ENCODE measurements around the gene NCAPD2.
A peak's percentile ranks its signal among the peaks of the same experiment; 100 is the strongest.
"Not testable (repeated sequence)": the region's sequence is repeated elsewhere in the genome, so short reads cannot be mapped to it uniquely, and the experiment has no call there.

NCAPD2 gene

GRCh38 chr12:6463858-6464257 is 30.0 kb upstream of the NCAPD2 start:
- no peak for DNase-seq

GRCh38 chr12:6464531-6464930 is 29.4 kb upstream of the NCAPD2 start:
- DNase-seq, result no peak

GRCh38 chr12:6465467-6466183 is 28.3 kb upstream of the NCAPD2 start:
- DNase-seq, result no peak

GRCh38 chr12:6466184-6466573 is 27.7 kb upstream of the NCAPD2 start:
- no peak for DNase-seq

GRCh38 chr12:6466751-6467150 is 27.2 kb upstream of the NCAPD2 start:
- not testable (repeated sequence) for DNase-seq

- DNase-seq, result not testable (repeated sequence)
Measured at GRCh38 chr12:6467571-6468282, 26.2 kb upstream of the NCAPD2 start.

GRCh38 chr12:6468283-6468575 is 25.7 kb upstream of the NCAPD2 start:
- DNase-seq, result no peak

GRCh38 chr12:6469092-6469491 is 24.8 kb upstream of the NCAPD2 start:
- no peak for DNase-seq

- no peak for DNase-seq
Measured at GRCh38 chr12:6469609-6470374, 24.1 kb upstream of the NCAPD2 start.

- peak; percentile 42 to 66 for DNase-seq
Measured at GRCh38 chr12:6470375-6471163, 23.3 kb upstream of the NCAPD2 start, which contains the start of gene VAMP1. Gene VAMP1 (minus strand): TSS chr12:6470677. CDS start chr12:6470531, 146 bp downstream.

GRCh38 chr12:6471989-6472360 is 21.9 kb upstream of the NCAPD2 start:
- no peak for DNase-seq

GRCh38 chr12:6472491-6472890 is 21.4 kb upstream of the NCAPD2 start:
- no peak for DNase-seq

GRCh38 chr12:6475233-6475975 is 18.5 kb upstream of the NCAPD2 start:
- DNase-seq, result not testable (repeated sequence)

GRCh38 chr12:6476489-6476888 is 17.4 kb upstream of the NCAPD2 start:
- DNase-seq, result no peak

- not testable (repeated sequence) for DNase-seq
Measured at GRCh38 chr12:6477601-6478377, 16.1 kb upstream of the NCAPD2 start.

GRCh38 chr12:6478416-6478815 is 15.5 kb upstream of the NCAPD2 start:
- DNase-seq, result no peak

- DNase-seq, result no peak
Measured at GRCh38 chr12:6488240-6488639, 5.7 kb upstream of the NCAPD2 start.

- no peak for DNase-seq
Measured at GRCh38 chr12:6489449-6489848, 4.5 kb upstream of the NCAPD2 start.

GRCh38 chr12:6490673-6491072 is 3.2 kb upstream of the NCAPD2 start:
- DNase-seq, result not testable (repeated sequence)

- DNase-seq, result peak; percentile 66 to 82
Measured at GRCh38 chr12:6492838-6493496, 935 bp upstream of the NCAPD2 start, which contains the start of gene MRPL51. Gene MRPL51 (minus strand): TSS chr12:6493262. CDS start chr12:6493136, 126 bp downstream.

- no peak for DNase-seq
Measured at GRCh38 chr12:6494258-6494743, 399 bp downstream of the NCAPD2 start.

Measured in cerebellar nuclear complex (tissue), 1 donor.